HepG2 (cell line): Measurements from ENCODE around the gene SAPCD2. TPM values are rescaled to one million over a fixed set of nuclear protein-coding genes. Genes with fewer than 3 reads are reported as not detected.

Source experiments
- AGO2 ChIP-seq: fragments of 200-400 bp; formaldehyde crosslinking; optimal IDR thresholded peaks from 2 replicates; pipeline ENCODE3; 2017; ENCODE audit warnings: mild to moderate bottlenecking, low read depth, low read length, moderate library complexity
- ARID2 ChIP-seq: sonication (generic); formaldehyde crosslinking; IDR thresholded peaks from 2 replicates; pipeline ENCODE4 v1.8.1; 2022; ENCODE audit warnings: mild to moderate bottlenecking, missing genetic modification reagents, borderline replicate concordance
- E2F1 ChIP-seq: sonication (generic); formaldehyde crosslinking; IDR thresholded peaks from 2 replicates; pipeline ENCODE4 v1.5.0; 2020; ENCODE audit warnings: missing genetic modification reagents
- ELF3 ChIP-seq: IDR thresholded peaks from 2 replicates; pipeline ENCODE4 v1.6.1; 2016; ENCODE audit warnings: missing genetic modification reagents, missing compliant biosample characterization
- FLYWCH1 ChIP-seq: sonication (generic); formaldehyde crosslinking; IDR thresholded peaks from 2 replicates; pipeline ENCODE4 v1.8.1; 2023; ENCODE audit warnings: mild to moderate bottlenecking, missing genetic modification reagents
- FOSL2 ChIP-seq: sonication (generic); formaldehyde crosslinking; IDR thresholded peaks from 2 replicates; pipeline ENCODE4 v1.4.0; 2020; ENCODE audit warnings: missing genetic modification reagents
- JDP2 ChIP-seq: sonication (generic); formaldehyde crosslinking; IDR thresholded peaks from 2 replicates; pipeline ENCODE4 v1.8.1; 2022; ENCODE audit warnings: missing genetic modification reagents, borderline replicate concordance
- MXD1 ChIP-seq: sonication (generic); formaldehyde crosslinking; IDR thresholded peaks from 2 replicates; pipeline ENCODE4 v1.4.0; 2020; ENCODE audit warnings: mild to moderate bottlenecking, missing genetic modification reagents
- NFIB ChIP-seq: sonication (generic); formaldehyde crosslinking; IDR thresholded peaks from 2 replicates; pipeline ENCODE4 v1.9.0; 2021; ENCODE audit warnings: missing genetic modification reagents, mild to moderate bottlenecking, borderline replicate concordance
- POLR2A ChIP-seq, 2 experiments: IDR thresholded peaks; 2 replicates each; pipeline ENCODE4 v1.6.1; 2011; ENCODE audit warnings: low read depth in 2 of 2, low read length in 2 of 2, mild to moderate bottlenecking in 1 of 2, moderate library complexity in 1 of 2; ENCODE audit not compliant: insufficient read depth in 1 of 2
- PRDM15 ChIP-seq: sonication (generic); formaldehyde crosslinking; IDR thresholded peaks from 2 replicates; pipeline ENCODE4 v1.4.0; 2020; ENCODE audit warnings: missing genetic modification reagents
- REST ChIP-seq, 2 experiments: IDR thresholded peaks; 2 replicates each; pipeline ENCODE4 v1.6.1; 2011 to 2012; ENCODE audit warnings: low read length in 2 of 2, borderline replicate concordance in 1 of 2, low read depth in 1 of 2, mild to moderate bottlenecking in 1 of 2, moderate library complexity in 1 of 2
- SRY ChIP-seq: sonication (generic); formaldehyde crosslinking; IDR thresholded peaks from 2 replicates; pipeline ENCODE4 v1.8.0; 2022; ENCODE audit warnings: mild to moderate bottlenecking, missing genetic modification reagents
- ZBTB14 ChIP-seq: sonication (generic); formaldehyde crosslinking; IDR thresholded peaks from 2 replicates; pipeline ENCODE4 v1.4.0; 2020; ENCODE audit warnings: missing genetic modification reagents
- ZFP37 ChIP-seq: sonication (generic); formaldehyde crosslinking; IDR thresholded peaks from 2 replicates; pipeline ENCODE4 v1.4.0; 2020; ENCODE audit warnings: missing genetic modification reagents, borderline replicate concordance
- ZFX ChIP-seq: sonication (generic); formaldehyde crosslinking; IDR thresholded peaks from 2 replicates; pipeline ENCODE4 v1.4.0; 2020; ENCODE audit warnings: mild to moderate bottlenecking, low read depth, missing genetic modification reagents, moderate library complexity
- ZKSCAN1 ChIP-seq: fragments of 150-350 bp; IDR thresholded peaks from 2 replicates; pipeline ENCODE4 v1.6.1; 2014; ENCODE audit warnings: low read length
- ZNF614 ChIP-seq: IDR thresholded peaks from 2 replicates; pipeline ENCODE4 v1.6.1; 2018; ENCODE audit warnings: missing biosample characterization, missing genetic modification reagents, inconsistent platforms, borderline replicate concordance
- ZNF740 ChIP-seq: sonication (generic); formaldehyde crosslinking; IDR thresholded peaks from 2 replicates; pipeline ENCODE4 v1.4.0; 2020; ENCODE audit warnings: missing genetic modification reagents
- polyA plus RNA-seq, 8 experiments: library from polyadenylated mRNA; depleted of rRNA in 3 of 8; stranded (reverse) in 7 of 8; unstranded in 1 of 8; fragments of >200 nt; fragmentation: Illumina TruSeq in 4 of 8; extraction: Trizol in 4 of 8; gene quantifications; 2 replicates each; pipeline versions ENCODE4 v1.2.1 to v1.2.3, GENCODE V29; 2011 to 2016; ENCODE audit warnings: low read depth in 4 of 8, missing spikeins in 1 of 8, mixed read lengths in 1 of 8; ENCODE audit not compliant: insufficient read depth in 1 of 8
- total RNA-seq, 5 experiments: library from RNA; depleted of rRNA; stranded (reverse); fragments of >200 nt; fragmentation: Illumina TruSeq; extraction: Trizol; gene quantifications; 2 replicates each; pipeline ENCODE4 v1.2.3, GENCODE V29; 2016; ENCODE audit warnings: low read depth in 1 of 5

Gene SAPCD2
- total and polyA plus RNA-seq, 2 of the 13 experiments (the other 11 are each of a cell fraction or from before 2014, with no cell fraction given) = 21.9 to 42.8 TPM

- TF ChIP-seq JDP2 (CRISPR knock-in tag) = no peak
- peak; percentile 58; the same call in 1 of the 2 replicates for TF ChIP-seq MXD1
- 0 out of 2 replicates have a peak, but pooled peaks have one; percentile 37 for TF ChIP-seq FLYWCH1
- TF ChIP-seq AGO2 = peak; percentile 82
- peak; percentile 12; the same call in 1 of the 2 replicates for TF ChIP-seq ELF3
- TF ChIP-seq SRY = no peak
- TF ChIP-seq POLR2A (IDR thresholded peaks at IDR 0.05; ENCODE audit: insufficient read depth in 1 of 2, low read depth in 2 of 2, low read length in 2 of 2) = peak in 1 of 2 experiments; percentile 44; a peak in 1 of 4 replicates
- no peak for TF ChIP-seq ZBTB14
- TF ChIP-seq ZKSCAN1 = no peak
- peak; percentile 35; the same call in 1 of the 2 replicates for TF ChIP-seq FOSL2 (CRISPR knock-in tag)
- peak; percentile 36 for TF ChIP-seq E2F1 (CRISPR knock-in tag)
- no peak for TF ChIP-seq ZNF614 (CRISPR knock-in tag)
- TF ChIP-seq PRDM15 = no peak
- no peak for TF ChIP-seq NFIB (CRISPR knock-in tag)
- peak; percentile 16; the same call in 1 of the 2 replicates for TF ChIP-seq ZNF740 (CRISPR knock-in tag)
- peak; percentile 49 for TF ChIP-seq ZFX
- TF ChIP-seq REST (IDR thresholded peaks at IDR 0.05; ENCODE audit: borderline replicate concordance in 1 of 2, low read depth in 1 of 2, low read length in 2 of 2) = no peak
- TF ChIP-seq ARID2 (CRISPR knock-in tag) = peak; percentile 95
- TF ChIP-seq ZFP37 = no peak; the same call in 1 of the 2 replicates
Observed at GRCh38 chr9:137054932-137055384, 15.4 kb downstream of the SAPCD2 start (continued).
